Measurements from ENCODE around the gene PLK3. TPM values are rescaled to one million over a fixed set of nuclear protein-coding genes. Genes with fewer than 3 reads are reported as not detected.
"Not testable (repeated sequence)": the region's sequence is repeated elsewhere in the genome, so short reads cannot be mapped to it uniquely, and the experiment has no call there.

PLK3 gene
- total RNA-seq, 2 experiments from 2014 or later = 43.1 to 48.9 TPM

- no peaks in the 10 kb centered on the region for H3K27me3 Mint-ChIP-seq
- ATAC-seq (no peak), DNase-seq (no peak)
- no peaks in the 10 kb centered on the region for H3K36me3 Mint-ChIP-seq
- H3K4me3 Mint-ChIP-seq = no peak overlapping the region
- no peak overlapping the region for H3K27ac Mint-ChIP-seq
- H3K9me3 Mint-ChIP-seq (ENCODE audit: low read depth) = no peaks in the 10 kb centered on the region
- CTCF ChIA-PET = interaction anchor here (1.4 kb wide), 1 partner anchor 14 kb away, joined by 3 read pairs; the partner anchor contains the start of gene PTCH2
- no peaks in the 10 kb centered on the region for H3K4me1 Mint-ChIP-seq
These were observed 28.8 kb downstream of the PLK3 start for GRCh38 chr1:44828841-44829440.

GRCh38 chr1:44829506-44830384 is 29.6 kb downstream of the PLK3 start:
- CTCF ChIA-PET = interaction anchor here (1.4 to 1.9 kb wide), 2 partner anchors 13 to 29 kb away, joined by 3 to 7 read pairs; partner anchors contain the start of genes PLK3 and PTCH2
- H3K36me3 Mint-ChIP-seq = no peaks in the 10 kb centered on the region
- H3K4me1 Mint-ChIP-seq = no peaks in the 10 kb centered on the region
- ATAC-seq = no peak
- DNase-seq = no peak
- no peaks in the 10 kb centered on the region for H3K27me3 Mint-ChIP-seq
- H3K27ac Mint-ChIP-seq = no peak overlapping the region
- H3K4me3 Mint-ChIP-seq = no peak overlapping the region
- H3K9me3 Mint-ChIP-seq (ENCODE audit: low read depth) = no peaks in the 10 kb centered on the region

- DNase-seq = no peak
- H3K9me3 Mint-ChIP-seq (ENCODE audit: low read depth) = no peaks in the 10 kb centered on the region
- H3K4me3 Mint-ChIP-seq = no peak overlapping the region
- H3K27me3 Mint-ChIP-seq = no peaks in the 10 kb centered on the region
- CTCF ChIA-PET = interaction anchor here (1.9 kb wide), 2 partner anchors 31 to 180 kb away, joined by 6 to 7 read pairs; partner anchors contain the start of genes HECTD3 and PLK3
- peaks cover 4% of the 10 kb centered on the region for H3K4me1 Mint-ChIP-seq
- H3K27ac Mint-ChIP-seq = no peak overlapping the region
- no peaks in the 10 kb centered on the region for H3K36me3 Mint-ChIP-seq
- no peak for ATAC-seq
These were observed 30.7 kb downstream of the PLK3 start for GRCh38 chr1:44830900-44831304.

GRCh38 chr1:44831516-44831915 is 31.3 kb downstream of the PLK3 start:
- Mint-ChIP-seq H3K27me3 (no peaks in the 10 kb centered on the region), H3K9me3 (ENCODE audit: low read depth) (no peaks in the 10 kb centered on the region), H3K27ac (no peak overlapping the region), H3K36me3 (no peaks in the 10 kb centered on the region), H3K4me3 (no peak overlapping the region), H3K4me1 (peaks cover 7% of the 10 kb centered on the region)
- DNase-seq (no peak), ATAC-seq (no peak)
- CTCF ChIA-PET = interaction anchor here (1.9 kb wide), 2 partner anchors 31 to 179 kb away, joined by 6 to 7 read pairs; partner anchors contain the start of genes HECTD3 and PLK3

- CTCF ChIA-PET = interaction anchor here (0.6 to 1.9 kb wide), 2 partner anchors 80 to 179 kb away, joined by 3 to 6 read pairs; partner anchors contain the start of gene HECTD3
- Mint-ChIP-seq H3K27me3 (no peaks in the 10 kb centered on the region), H3K27ac (no peak overlapping the region), H3K4me3 (no peak overlapping the region), H3K9me3 (ENCODE audit: low read depth) (no peaks in the 10 kb centered on the region), H3K4me1 (peaks cover 9% of the 10 kb centered on the region), H3K36me3 (no peaks in the 10 kb centered on the region)
- ATAC-seq (no peak), DNase-seq (no peak)
These were observed 32.0 kb downstream of the PLK3 start for GRCh38 chr1:44832056-44832705.

- no peak overlapping the region for H3K27ac Mint-ChIP-seq
These were observed 34.2 kb downstream of the PLK3 start for GRCh38 chr1:44834328-44834727.

GRCh38 chr1:44835738-44836675 is 35.8 kb downstream of the PLK3 start:
- Mint-ChIP-seq H3K4me1 (peaks cover 9% of the 10 kb centered on the region), H3K4me3 (no peak overlapping the region), H3K9me3 (ENCODE audit: low read depth) (no peaks in the 10 kb centered on the region), H3K27ac (peak overlapping the region; percentile 47), H3K36me3 (no peaks in the 10 kb centered on the region), H3K27me3 (no peaks in the 10 kb centered on the region)
- DNase-seq = peak; percentile 94
- ATAC-seq = peak; percentile 97
- CTCF ChIA-PET = interaction anchor here (0.6 to 4.4 kb wide), 31 partner anchors 8 to 747 kb away, joined by 3 to 28 read pairs (median 4); partner anchors contain the start of genes EIF2B3, HECTD3, MUTYH and PLK3

More at GRCh38 chr1:44834328-44834727, 34.2 kb downstream of the PLK3 start:
- no peaks in the 10 kb centered on the region for H3K36me3 Mint-ChIP-seq
- CTCF ChIA-PET = interaction anchor here (1.5 to 4.4 kb wide), 3 partner anchors 13 to 177 kb away, joined by 3 to 28 read pairs (median 19); partner anchors contain the start of genes HECTD3 and UROD
- no peak overlapping the region for H3K4me3 Mint-ChIP-seq
- no peak for ATAC-seq
- DNase-seq = no peak
- no peaks in the 10 kb centered on the region for H3K9me3 Mint-ChIP-seq (ENCODE audit: low read depth)
- peaks cover 9% of the 10 kb centered on the region for H3K4me1 Mint-ChIP-seq
- no peaks in the 10 kb centered on the region for H3K27me3 Mint-ChIP-seq

- not testable (repeated sequence) for ATAC-seq; H3K4me3 Mint-ChIP-seq; H3K36me3 Mint-ChIP-seq; DNase-seq; H3K9me3 Mint-ChIP-seq (ENCODE audit: low read depth); H3K27ac Mint-ChIP-seq
- Mint-ChIP-seq H3K4me1 (peaks cover 13% of the 10 kb centered on the region), H3K27me3 (peaks cover 12% of the 10 kb centered on the region)
- CTCF ChIA-PET = interaction anchor here (0.7 to 4.4 kb wide), 3 partner anchors 17 to 173 kb away, joined by 3 to 28 read pairs (median 4); partner anchors contain the start of genes HECTD3, PLK3 and UROD
These were observed 38.1 kb downstream of the PLK3 start for GRCh38 chr1:44838294-44838693.

- CTCF ChIA-PET = no interaction called here
- Mint-ChIP-seq H3K4me3 (no peak overlapping the region), H3K36me3 (no peaks in the 10 kb centered on the region), H3K9me3 (ENCODE audit: low read depth) (no peaks in the 10 kb centered on the region), H3K27me3 (peaks cover 16% of the 10 kb centered on the region), H3K4me1 (peaks cover 13% of the 10 kb centered on the region), H3K27ac (no peak overlapping the region)
- no peak for ATAC-seq
- no peak for DNase-seq
These were observed 39.4 kb downstream of the PLK3 start for GRCh38 chr1:44839576-44839975.

- ATAC-seq (no peak), DNase-seq (no peak)
- Mint-ChIP-seq H3K27ac (no peak overlapping the region), H3K36me3 (peaks cover 8% of the 10 kb centered on the region), H3K4me3 (peak overlapping the region; percentile 22), H3K27me3 (peaks cover 17% of the 10 kb centered on the region), H3K9me3 (ENCODE audit: low read depth) (no peaks in the 10 kb centered on the region), H3K4me1 (peaks cover 4% of the 10 kb centered on the region)
- CTCF ChIA-PET = interaction anchor here (1.3 kb wide), 1 partner anchor 13 kb away, joined by 3 read pairs; no protein-coding TSS in a partner anchor
These were observed 42.3 kb downstream of the PLK3 start for GRCh38 chr1:44842486-44842861.

- peak within 1 kb of the TSS; percentile 22 for H3K4me3 Mint-ChIP-seq
- no peak for DNase-seq
- H3K27ac Mint-ChIP-seq = no peak within 1 kb of the TSS
These were observed 42.9 kb downstream of the PLK3 start, which contains the start of gene PTCH2 for GRCh38 chr1:44842862-44843655. TSS of gene PTCH2 (minus strand) at chr1:44843253. CDS start at chr1:44842932, 321 bp downstream.

More at GRCh38 chr1:44842862-44843655, 42.9 kb downstream of the PLK3 start, which contains the start of gene PTCH2:
- Mint-ChIP-seq H3K36me3 (peaks cover 8% of the 10 kb centered on the region), H3K27me3 (peaks cover 17% of the 10 kb centered on the region), H3K4me1 (peaks cover 4% of the 10 kb centered on the region), H3K9me3 (ENCODE audit: low read depth) (no peaks in the 10 kb centered on the region)
- peak; percentile 65 for ATAC-seq
- CTCF ChIA-PET = interaction anchor here (1.0 to 1.3 kb wide), 2 partner anchors 14 to 497 kb away, joined by 3 to 4 read pairs; partner anchors contain the start of gene TOE1
